NCI-H128 (cell line): ENCODE measurements around the gene OPCML.

Experiments used
- DNase-seq: peaks from one replicate; lab custom pipeline; 2025; ENCODE audit not compliant: unreplicated experiment; lab: John Stamatoyannopoulos, UW

Gene OPCML

DNA sequence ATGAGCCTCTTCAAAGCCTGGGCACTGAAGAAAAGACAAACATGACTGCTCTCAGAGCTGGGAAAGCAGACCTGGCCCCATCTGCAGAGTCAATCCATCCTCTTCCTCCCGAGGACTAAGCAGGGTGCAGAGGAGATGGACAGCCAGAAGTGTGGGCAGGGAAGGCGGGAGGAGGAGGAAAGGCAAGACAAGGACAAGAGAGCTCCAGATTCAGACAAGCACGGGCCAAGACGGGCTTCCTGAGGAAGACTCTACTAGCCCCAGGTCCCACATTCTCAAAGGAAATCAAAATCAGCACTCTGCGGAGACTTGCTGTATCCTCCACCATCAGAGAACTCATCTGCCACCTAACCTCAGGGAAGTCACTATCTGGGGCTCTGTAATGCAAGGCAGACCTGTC lies 28.5 kb downstream of the OPCML start:
- DNase-seq: no peak

DNA sequence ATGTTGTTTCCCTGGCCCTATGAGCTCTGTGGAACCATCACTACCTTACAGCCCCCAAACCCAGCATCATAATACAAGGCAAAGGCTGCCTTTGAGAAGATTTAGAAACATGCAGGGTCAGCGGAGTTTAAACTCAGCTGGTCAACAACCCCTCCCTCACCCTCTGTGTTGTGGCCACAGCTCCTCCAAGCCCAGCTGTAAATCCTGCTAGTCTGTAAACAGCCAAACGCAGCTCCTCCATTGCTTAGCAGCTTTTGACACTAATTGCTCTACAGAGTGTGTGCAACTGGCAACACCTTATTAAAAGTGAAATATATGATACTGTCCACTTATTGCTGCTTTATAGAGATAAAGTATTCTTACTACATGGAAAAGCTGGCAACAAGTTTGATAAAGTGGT lies 29.1 kb downstream of the OPCML start:
- DNase-seq: no peak

DNA sequence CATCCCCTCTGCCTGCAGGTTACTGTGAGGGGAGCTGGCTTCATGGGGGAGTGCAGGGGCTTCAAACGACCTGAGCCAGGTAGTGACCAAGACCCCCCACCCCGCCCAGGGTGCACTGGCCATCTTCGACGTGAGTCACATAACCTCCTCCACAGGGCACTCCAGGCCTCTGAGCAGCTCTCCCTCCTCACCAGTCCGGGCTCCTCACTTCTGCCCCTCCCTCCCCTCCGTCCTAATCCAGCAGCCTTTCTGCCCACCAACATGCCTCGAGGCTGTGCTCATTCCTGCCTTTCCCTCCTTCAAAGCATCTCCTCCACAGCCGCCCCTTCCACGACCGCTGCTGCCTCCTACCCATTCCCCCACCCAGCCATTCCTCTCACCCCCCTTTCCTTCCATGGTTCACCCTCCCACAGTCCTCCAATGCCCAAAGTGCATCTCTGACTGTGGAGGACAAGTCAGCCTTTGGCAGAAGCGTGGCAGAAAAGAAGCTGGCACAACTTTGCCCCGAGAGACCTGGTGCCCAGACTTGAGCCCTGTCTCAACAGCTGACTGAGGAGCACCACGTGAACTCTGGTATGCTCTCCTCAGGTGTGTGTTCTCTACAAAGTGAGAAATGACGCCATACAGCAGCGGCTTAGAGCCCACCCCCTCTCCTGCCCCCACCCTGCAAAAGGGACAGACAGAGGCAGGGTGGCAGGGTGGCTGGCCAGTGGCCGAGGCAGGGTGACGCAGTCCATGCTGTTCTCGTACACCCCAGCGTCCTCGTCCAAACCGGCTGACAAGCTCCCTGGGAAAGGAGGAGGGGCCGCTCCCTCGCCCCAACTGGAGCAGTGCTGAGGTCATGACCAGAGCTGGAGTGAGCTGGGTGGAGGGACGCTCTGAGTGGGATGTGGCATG lies 30.4 kb downstream of the OPCML start:
- DNase-seq: no peak

DNA sequence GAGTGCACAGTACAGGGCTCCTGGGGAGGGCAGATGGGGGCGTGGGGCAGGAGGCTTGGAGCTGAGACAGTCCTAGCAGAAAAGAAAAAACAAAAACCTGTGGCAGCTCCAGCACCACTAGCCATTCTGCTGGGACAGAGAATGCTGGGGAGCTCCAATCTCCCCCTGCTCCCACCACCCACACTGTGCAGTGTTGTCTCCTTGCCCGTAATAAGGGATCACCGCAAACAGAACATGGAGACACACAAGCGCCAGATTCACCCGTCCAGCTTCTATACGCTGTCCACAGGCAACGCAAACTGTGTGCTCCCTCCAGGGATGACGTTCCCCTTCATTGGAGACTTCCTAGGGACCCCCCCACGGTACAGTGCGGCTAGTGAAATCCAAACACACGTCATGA lies 31.4 kb downstream of the OPCML start:
- no peak for DNase-seq

DNA sequence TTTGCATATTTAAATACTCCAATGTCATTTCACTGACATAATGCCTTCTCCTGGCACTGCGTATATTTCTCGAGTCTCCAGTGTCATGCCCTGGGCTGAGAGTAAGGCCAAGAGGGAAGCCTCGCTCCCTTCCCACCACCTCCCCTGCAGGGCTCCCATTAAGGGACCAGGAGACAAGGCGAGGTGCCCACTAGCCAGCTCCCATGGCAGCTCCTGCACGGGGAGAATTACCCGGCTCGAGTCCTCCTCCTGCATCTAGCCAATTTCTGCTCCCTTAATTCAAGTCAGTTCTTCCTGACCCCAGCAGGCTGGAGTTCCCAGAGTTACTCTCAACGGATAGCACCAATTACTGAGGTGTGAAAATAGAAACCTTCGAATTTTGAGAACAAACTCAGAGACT lies 31.9 kb downstream of the OPCML start:
- DNase-seq: no peak

DNA sequence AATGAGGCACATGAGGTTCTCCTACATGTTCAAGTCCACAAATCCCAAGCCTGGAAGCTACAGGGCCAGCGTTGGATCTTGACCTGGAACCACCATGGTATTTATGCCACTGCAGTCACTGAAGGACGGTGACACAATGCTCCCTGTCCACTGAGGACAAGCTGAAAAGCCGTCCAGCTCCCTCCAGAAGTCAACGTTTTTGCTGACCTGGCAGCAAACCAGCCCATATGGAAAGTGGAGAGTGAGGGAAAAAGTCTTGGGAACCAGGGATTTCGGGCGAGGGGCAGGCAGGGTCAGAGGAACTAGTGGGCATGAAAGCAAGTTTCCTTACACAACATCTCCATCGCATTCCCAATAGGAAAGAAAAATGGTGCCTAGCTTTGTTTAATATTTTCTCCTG lies 33.3 kb downstream of the OPCML start:
- DNase-seq: no peak

DNA sequence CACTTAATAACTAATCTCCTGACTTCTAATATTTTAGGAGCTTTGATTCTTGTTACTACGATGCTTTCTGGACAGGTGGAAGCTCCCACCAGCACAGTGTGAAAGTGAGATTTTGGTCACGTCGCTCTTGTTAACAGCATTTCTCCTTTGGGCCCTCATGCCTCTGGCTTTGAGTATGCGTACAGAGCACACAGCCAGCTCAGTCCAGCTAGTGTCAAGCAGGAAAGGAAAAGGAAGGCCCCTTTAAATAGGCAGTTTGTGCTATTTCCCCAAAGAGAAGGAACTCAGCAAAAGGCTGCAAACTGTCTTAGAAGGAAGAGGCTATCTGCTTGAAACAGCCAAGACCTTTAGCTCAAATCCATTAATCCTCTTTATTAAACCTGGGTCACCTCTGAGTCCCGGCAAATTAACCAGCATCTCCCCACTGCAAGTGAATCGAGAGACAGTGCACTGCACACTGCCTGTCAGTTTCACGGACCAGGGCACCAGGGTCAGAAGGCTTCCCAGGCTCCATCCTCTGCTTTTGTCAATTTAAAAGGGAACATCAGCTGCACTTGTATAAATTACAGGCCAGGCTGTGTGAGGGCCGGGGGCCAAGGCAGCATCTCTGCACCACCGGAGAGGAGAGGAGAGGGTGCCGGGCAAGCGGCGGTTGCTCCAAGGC lies 34.7 kb downstream of the OPCML start:
- DNase-seq: no peak

DNA sequence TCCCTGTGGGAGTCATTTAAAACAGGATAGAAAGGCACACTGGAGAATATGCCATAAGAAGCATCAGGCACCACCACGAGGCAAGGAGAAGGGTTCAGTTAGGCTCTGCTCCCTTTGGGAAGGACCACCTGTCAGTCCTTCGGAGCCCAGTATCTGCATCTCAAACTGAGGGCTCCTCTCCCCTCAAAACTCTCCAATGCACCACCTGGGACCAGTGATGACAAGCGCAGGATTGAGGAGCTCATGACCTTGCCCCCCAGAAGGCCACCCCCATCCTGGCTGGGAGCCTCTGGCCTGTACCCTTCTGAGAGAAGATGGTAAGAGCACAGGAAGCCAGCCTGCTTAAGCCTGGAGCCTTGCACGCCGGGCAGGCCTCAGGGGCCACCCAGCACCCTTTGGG lies 39.4 kb downstream of the OPCML start:
- no peak for DNase-seq

DNA sequence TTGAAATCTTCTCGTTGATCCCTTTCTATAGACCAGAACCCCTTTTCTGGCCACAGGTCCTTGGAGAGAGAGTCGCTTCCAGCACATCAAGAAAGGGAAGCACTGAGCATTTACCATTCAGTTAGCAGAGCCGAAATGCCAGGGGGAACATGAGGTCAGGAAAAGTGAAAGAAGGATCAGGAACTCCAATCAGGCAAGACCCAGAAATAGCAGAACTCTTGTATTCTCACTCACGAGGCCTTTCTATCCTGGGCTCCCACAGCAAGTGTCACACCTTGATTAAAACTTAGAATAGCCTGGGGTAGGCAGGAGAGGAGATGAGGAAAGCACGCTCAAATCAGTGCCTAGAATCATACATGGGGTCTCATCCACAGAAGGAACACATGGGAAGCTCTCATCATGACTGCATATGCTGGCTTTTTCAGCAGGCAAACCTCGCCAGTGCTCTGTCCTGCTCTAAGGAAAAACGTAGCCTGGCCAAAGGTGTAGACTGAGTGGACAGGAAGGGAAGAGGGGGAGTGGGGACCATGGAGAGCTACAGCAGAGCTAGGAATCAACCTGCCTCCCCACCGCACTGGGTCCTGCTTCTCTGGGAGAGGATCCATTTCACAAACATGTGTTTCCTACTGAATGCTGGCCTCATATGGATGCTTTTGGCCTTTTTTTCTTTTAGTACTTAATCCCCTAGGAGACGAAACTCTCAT lies 40.5 kb downstream of the OPCML start:
- no peak for DNase-seq

DNA sequence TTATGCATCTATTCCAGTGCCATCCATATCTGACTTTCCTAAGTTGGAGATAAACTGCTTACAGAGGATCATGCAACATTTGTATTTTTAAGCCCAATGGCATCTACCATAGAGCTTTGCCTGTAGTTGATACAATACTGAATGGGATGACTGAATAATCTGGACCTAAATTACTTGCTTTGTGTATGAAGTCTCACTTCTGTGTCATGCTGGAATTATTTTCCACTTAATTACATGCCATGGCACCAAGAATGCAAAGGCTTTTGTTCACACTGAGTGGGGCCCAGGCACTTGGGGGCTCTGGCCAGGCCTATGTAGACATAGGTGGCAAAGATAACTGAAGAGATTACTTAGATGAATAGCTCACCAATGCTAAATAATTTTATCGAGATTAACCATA lies 51.6 kb downstream of the OPCML start:
- no peak for DNase-seq

DNA sequence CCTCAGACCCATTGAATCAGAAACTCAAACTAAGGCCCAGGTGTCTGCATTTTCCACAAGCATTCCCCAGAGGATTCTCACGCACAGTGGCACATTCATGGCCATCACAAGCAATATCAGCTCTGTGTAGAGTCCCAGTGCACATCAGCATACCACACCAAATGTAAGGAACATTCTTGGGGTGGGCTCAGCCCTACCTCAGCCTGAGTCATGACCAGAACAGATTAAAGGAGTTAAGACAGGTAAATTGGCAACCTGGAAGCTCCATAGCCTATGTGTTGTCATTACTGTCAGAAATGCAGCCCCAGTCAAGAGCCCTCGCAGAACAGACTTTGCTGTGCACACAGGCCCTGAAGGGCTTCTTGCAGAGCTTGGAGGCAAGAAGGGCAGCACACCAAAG lies 53.1 kb downstream of the OPCML start:
- no peak for DNase-seq

DNA sequence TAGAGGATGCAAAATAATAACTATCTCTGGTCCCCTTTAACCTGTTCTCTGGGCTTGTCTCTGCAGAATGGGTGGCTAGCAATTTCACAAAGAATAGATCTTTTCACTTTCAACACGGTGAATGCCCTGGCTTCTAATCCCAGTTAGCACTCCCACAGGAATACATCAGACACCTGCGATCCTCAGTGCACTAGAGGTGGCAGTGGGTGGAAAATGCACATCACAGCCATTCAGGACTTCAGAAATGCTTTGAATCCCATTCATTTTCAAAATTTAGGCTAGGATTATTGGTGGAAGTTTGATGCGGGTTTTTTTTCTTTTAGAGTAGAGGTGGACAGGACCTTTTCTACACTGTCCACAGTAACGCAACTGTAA lies 55.1 kb downstream of the OPCML start:
- no peak for DNase-seq

DNA sequence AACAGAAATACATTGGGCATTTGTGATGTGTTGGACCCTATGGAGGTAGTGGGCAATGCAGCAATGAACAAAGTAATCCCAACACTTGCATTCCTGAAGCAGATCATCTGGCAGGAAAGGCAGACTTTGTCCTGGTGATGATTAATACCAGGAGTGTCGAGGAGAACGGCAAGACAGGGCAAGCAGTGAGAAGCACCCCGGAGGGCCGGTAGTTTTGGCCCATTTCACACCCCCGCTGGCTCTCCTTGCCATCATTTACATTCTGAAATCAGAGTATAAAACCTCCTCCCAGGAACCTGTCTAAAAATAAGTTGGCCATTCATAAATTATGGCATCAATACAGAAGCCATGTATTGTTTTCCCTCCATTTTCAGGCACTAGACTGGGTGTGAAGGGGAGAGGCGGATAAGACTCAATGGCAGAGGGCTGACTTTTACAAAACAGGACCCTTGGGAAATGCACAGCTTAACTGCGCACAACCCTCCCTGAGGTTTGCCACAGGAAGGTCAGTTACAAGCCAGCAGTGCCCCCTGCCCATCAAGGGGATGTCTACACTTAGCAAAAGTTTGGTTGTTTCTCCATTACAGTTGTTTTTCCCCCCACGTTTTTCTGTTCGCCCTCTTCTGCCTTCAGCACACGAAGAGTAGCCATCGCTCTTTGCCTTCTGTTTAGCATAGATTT lies 55.6 kb downstream of the OPCML start:
- no peak for DNase-seq

DNA sequence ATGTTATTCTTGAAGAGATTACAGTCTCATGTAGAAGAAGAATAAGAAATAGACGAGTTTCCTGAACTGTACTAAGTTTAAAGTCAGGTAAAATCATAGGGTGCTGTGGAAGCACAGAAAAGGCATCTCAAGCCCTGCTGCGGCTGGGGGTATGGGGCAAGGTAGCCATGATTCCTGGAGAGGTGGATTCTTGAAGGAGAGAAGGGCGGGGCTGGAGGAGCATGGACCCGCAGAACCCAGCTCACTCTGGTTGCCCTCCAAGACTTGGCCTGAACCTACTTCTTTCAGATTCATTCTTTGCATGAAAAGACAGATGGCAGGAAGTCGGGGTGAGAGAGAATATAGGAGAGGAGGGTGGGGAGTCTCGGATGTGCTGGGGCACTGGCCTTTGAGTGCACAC lies 57.8 kb downstream of the OPCML start:
- DNase-seq: no peak

DNA sequence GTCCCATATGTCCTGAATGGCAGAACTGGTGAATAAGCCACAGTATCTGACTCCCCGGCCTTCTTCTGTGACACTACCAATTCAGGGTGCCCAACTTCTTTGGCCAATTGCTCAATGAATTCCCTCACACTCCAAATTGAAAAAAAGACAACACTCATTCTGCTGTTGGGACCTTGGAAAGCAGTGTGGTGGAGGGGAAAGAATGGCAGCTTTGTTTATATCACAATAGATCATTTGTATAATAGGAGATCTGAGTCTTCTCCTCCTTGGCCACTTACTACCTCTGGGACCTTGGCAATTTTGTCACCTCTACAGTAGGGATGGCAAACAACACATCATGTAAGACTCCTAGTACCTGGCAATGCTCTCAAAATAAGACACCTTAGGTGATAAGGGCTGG lies 64.6 kb downstream of the OPCML start:
- DNase-seq: no peak

DNA sequence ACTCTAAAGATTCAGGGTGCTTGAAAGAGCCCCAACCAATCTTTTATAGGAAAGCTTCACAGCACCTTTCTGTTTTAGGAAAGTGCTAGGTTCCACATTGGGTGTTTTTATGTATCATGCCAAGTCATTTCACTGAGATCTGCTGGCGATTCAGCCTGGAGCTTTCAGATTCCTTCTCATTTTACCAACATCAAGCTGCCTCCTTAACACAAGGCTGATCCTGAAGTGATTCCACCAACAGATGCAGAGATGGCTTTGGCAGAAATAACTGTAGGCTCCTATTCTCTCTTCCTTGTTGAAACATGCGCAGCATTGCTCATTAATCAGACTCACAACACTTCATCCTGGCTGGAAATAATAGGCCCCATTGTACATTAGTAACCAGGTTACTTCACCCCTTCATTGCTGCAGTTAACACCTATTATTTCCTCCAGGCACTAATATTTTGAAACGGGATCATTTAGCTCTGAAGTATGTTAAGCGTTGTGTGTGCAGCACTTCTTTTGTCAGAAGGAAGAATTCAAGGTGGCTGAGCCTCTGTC lies 89.0 kb downstream of the OPCML start:
- DNase-seq: no peak

DNA sequence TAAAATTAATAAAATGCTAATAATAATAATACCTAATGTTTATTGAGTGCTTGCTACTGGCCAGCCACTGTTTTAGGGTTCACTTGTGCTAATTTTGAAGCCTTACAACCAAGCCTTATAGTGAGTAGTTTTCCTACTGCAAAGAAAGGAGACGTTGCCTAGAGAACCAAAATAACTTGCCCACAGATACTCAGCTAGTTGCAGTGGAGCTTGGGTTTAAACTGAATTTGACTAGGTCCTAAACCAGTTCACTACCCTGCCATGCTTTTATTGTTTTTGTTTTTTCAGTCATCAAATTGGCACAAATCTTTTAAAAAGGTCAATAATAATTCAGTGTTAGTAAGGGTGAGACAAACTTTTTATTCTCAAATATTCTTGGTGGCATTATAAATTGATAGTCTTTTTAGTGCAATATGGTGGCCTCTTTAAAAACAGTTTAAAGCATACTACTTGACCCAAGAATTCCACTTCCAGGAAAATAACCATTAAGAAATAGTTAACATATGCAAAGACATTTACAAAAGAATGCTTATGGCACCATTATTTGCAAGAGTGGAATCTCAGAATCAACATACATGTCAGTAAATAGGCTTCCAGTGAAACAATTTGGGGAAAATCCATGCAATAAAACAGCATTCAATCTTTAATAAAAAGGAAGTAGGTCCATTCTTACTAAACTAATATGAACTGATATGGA lies 90.2 kb downstream of the OPCML start:
- DNase-seq: no peak

DNA sequence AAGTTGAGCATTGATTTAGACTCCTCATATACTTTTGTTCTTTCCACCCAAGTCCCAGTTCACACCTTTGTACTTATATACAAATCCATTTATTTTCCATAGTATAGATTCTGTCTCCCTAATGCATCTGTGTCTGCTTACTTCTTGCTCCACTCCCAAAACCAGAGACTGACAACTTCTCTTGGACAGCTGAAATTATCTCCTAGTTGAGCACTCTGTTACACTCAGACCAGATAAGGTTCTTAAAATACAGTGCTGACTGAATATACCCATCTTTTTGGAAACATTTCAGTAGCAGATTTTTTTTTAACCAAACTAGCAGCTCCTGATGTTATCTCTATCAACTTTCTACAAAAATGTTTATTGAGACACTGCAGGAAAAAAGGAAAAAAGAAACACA lies 106.3 kb downstream of the OPCML start:
- no peak for DNase-seq

DNA sequence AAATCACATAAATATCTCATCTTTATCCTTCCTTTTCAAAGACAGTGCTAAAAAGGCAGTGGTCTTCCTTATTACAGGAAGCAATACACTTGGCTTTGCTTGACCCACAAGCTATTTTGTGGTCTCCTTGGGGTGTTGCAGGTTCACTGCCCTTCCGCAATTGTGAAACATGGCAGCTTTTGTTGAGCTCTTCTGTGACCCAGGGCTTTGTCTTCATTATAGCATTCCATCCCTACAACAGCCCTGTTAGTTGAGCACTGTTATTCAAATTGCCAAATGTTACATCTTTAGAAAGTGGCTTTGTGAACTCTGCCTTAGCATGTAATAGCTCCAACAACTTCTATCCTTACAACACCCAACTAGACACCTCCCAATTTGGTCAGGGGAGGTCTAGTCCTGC lies 107.1 kb downstream of the OPCML start:
- no peak for DNase-seq

DNA sequence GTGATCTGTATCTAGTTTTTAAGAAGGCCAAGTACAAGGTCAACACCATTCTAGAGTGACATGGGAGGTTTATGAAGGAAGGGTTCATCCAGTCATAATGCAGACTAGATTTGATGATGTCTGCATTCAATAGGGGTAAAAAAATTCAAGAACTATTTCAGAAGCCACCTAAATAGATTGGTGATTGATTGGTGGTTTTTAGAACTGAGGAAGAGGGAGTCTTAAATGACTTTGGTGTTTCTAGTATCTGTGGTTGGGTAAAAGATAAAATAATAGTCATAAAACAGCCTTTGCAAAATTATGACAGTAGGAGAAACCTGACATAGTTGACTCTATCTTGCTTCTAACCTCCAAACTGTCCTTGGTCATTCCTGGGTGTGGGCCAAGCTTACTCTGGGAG lies 114.1 kb downstream of the OPCML start:
- DNase-seq: no peak

DNA sequence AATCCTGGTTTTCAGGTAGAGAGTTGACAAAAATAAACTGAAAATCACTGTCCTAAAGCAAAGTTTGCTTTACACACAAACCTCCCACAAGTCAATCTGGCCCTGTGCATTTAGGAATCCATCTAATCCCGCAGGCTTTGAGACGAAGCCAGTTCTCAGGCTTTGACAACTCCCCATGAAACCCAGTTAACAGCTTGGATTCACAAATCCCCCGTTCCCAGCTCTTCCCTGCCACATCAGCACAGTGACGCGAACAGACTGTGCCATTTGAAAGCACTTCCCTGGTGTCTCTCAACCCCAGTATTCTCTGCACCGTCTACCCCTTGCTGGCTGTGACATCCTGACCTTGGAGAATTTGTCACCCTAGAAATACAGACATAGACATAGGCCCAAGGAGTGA lies 117.8 kb downstream of the OPCML start:
- no peak for DNase-seq
